A673 (cell line): ENCODE measurements around the gene HLA-B. TPM values are rescaled to one million over a fixed set of nuclear protein-coding genes. Genes with fewer than 3 reads are reported as not detected.

ENCODE experiments used
- BruUV-seq: library from RNA; stranded (reverse); fragments of 400-500 nt; replicated peaks from 2 replicates; lab custom pipeline; 2021; lab: Mats Ljungman, UMichigan
- CTCF ChIA-PET: fragments of 300-600 bp; sonication (Branson Sonifier 250); formaldehyde crosslinking; loops from one replicate; lab custom pipeline; 2022; ENCODE audit warnings: antibody characterized with exemption; lab: Charles Lee
- POLR2A ChIA-PET: fragments of 300-600 bp; sonication (Branson Sonifier 250); formaldehyde crosslinking; loops from one replicate; lab custom pipeline; 2022; ENCODE audit warnings: antibody characterized with exemption; ENCODE audit not compliant: low non-redundant PET; lab: Charles Lee
- DNase-seq: peaks from one replicate; pipeline ENCODE4 v3.0.0-alpha.2; 2015; ENCODE audit warnings: low spot score
- H3K27ac ChIP-seq: fragments of 200-600 bp; sonication (generic); 2 replicates; pipeline ENCODE4 v1.5.1; 2016; ENCODE audit warnings: mixed run types, low read depth, mild to moderate bottlenecking, mixed read lengths, antibody characterized with exemption, low read length; ENCODE audit not compliant: poor library complexity, severe bottlenecking
- H3K27me3 ChIP-seq: fragments of 200-600 bp; sonication (generic); replicated peaks from 2 replicates; pipeline ENCODE4 v1.6.1; 2017; ENCODE audit warnings: mixed run types, low read depth, mild to moderate bottlenecking, mixed read lengths, antibody characterized with exemption, low read length; ENCODE audit not compliant: insufficient read depth, poor library complexity
- H3K36me3 ChIP-seq: fragments of 200-600 bp; sonication (generic); 2 replicates; pipeline ENCODE4 v1.6.1; 2016; ENCODE audit warnings: mixed run types, mild to moderate bottlenecking, mixed read lengths, antibody characterized with exemption, low read length; ENCODE audit not compliant: insufficient read depth, poor library complexity, severe bottlenecking
- H3K4me1 ChIP-seq: fragments of 200-600 bp; sonication (generic); 2 replicates; pipeline ENCODE4 v1.6.1; 2017; ENCODE audit warnings: mixed run types, mild to moderate bottlenecking, mixed read lengths, antibody characterized with exemption, low read length; ENCODE audit not compliant: insufficient read depth, poor library complexity, severe bottlenecking
- H3K4me3 ChIP-seq: fragments of 200-600 bp; sonication (generic); 2 replicates; pipeline ENCODE4 v1.5.1; 2016; ENCODE audit warnings: low read depth, mixed run types, mild to moderate bottlenecking, mixed read lengths, low read length; ENCODE audit not compliant: poor library complexity, severe bottlenecking
- H3K9me3 ChIP-seq: fragments of 200-600 bp; sonication (generic); 2 replicates; pipeline ENCODE4 v1.6.1; 2016; ENCODE audit warnings: mixed run types, low read depth, mild to moderate bottlenecking, mixed read lengths, antibody characterized with exemption, low read length; ENCODE audit not compliant: poor library complexity, severe bottlenecking
- EZH2 ChIP-seq: fragments of 200-600 bp; sonication (generic); IDR thresholded peaks from 2 replicates; pipeline ENCODE4 v1.6.1; 2017; ENCODE audit warnings: borderline replicate concordance, low read depth, mild to moderate bottlenecking, mixed read lengths, antibody characterized with exemption, low read length; ENCODE audit not compliant: poor library complexity, severe bottlenecking
- intact Hi-C: fragments of 100-400 bp; cut with micrococcal nuclease; formaldehyde crosslinking; loops from one replicate; pipeline ENCODE4 v1.10.0; 2022; ENCODE audit not compliant: unreplicated experiment
- total RNA-seq: library from RNA; stranded (reverse); gene quantifications from 2 replicates; pipeline ENCODE4 v1.2.3, GENCODE V29; 2021
- TF ChIP-seq, protein P1 (sequence below): fragments of 300-800, 200-600 bp; sonication (generic); conservative IDR thresholded peaks from 2 replicates; pipeline ENCODE4 v1.5.1; 2017; ENCODE audit warnings: low read depth, mild to moderate bottlenecking, antibody characterized with exemption, low read length, moderate library complexity, mixed read lengths

HLA-B gene
- total RNA-seq, 1 experiment from 2014 or later, result 27.3 TPM

DNA sequence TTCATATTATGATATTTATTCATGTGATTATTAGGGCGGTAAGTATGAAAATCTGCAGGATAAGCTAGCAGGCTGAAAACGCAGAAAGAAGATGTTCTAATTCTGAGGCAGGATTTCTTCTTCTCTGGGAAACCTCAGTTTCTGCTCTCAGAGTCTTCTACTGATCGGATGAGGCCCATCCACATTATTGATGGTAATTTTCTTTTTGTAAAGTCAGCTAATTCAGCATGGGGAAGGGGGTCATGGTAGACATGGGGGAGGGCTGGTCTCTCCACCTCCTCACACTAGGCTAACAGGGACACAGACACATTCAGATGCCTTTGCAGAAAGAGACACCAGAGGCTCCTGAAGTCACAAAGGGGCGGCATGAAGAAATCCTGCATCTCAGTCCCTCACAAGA lies 24.7 kb upstream of the HLA-B start:
- intact Hi-C loops, result no loop called here
- Histone ChIP-seq H3K4me1 (no peaks in the 10 kb centered on the region), H3K4me3 (no peak overlapping the region), H3K36me3 (no peaks in the 10 kb centered on the region), H3K9me3 (no peaks in the 10 kb centered on the region), H3K27me3 (peaks cover 23% of the 10 kb centered on the region), H3K27ac (no peak overlapping the region)
- no peak for TF ChIP-seq EZH2
- TF ChIP-seq, protein P1, sequence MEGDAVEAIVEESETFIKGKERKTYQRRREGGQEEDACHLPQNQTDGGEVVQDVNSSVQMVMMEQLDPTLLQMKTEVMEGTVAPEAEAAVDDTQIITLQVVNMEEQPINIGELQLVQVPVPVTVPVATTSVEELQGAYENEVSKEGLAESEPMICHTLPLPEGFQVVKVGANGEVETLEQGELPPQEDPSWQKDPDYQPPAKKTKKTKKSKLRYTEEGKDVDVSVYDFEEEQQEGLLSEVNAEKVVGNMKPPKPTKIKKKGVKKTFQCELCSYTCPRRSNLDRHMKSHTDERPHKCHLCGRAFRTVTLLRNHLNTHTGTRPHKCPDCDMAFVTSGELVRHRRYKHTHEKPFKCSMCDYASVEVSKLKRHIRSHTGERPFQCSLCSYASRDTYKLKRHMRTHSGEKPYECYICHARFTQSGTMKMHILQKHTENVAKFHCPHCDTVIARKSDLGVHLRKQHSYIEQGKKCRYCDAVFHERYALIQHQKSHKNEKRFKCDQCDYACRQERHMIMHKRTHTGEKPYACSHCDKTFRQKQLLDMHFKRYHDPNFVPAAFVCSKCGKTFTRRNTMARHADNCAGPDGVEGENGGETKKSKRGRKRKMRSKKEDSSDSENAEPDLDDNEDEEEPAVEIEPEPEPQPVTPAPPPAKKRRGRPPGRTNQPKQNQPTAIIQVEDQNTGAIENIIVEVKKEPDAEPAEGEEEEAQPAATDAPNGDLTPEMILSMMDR, result no peak
- ChIA-PET CTCF (interaction anchor here (0.6 kb wide), 1 partner anchor 15 kb away, joined by 3 read pairs; no protein-coding TSS in a partner anchor), POLR2A (no interaction called here)
- no TSS peak for BruUV-seq
- no peak for DNase-seq

DNA sequence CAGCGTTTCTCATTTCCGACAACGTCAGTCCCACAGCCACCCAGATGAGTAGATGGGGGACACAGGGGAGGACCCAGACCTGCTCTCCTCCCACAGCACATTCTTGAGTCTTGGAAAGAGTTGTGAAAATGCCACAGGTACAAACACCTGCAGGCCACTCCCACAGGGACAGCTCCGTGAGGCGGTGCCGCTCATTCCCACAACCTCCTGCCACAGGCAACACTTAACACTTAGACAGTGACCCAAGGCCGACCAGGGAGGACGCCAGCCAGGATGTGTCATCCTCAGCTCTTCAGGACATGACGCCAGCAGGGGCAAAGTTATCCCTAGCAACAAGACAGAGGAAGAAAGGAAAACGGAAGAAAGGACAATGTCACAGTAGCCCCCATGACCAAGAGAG lies 22.9 kb upstream of the HLA-B start:
- Histone ChIP-seq H3K4me1 (no peaks in the 10 kb centered on the region), H3K36me3 (no peaks in the 10 kb centered on the region), H3K27ac (no peak overlapping the region), H3K9me3 (no peaks in the 10 kb centered on the region), H3K4me3 (no peak overlapping the region), H3K27me3 (peaks cover 34% of the 10 kb centered on the region)
- BruUV-seq, result no TSS peak
- no peak for TF ChIP-seq EZH2
- TF ChIP-seq, protein P1, result no peak
- ChIA-PET POLR2A (no interaction called here), CTCF (interaction anchor here (0.6 kb wide), 1 partner anchor 461 kb away, joined by 6 read pairs; no protein-coding TSS in a partner anchor)
- intact Hi-C loops, result no loop called here
- DNase-seq, result no peak

DNA sequence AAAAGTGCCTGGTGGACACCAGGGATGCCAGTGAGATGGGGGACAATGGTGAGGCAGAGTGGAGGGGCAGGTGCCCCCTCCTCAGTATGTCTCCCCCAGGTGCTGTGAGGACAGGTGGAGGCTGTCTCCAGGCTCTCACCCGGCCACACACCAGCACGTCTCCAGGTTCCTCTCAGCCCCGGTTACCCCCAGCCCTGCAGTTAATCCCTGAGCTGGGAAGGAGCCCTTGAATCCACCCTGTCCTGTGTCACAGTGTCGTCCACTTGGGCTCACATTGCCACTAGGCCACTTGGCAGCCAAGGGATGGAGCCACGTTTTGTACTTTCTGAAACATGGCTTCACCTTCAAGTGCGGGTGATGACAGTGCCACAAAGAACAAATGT lies 21.7 kb upstream of the HLA-B start:
- no peaks in the 10 kb centered on the region for H3K36me3 ChIP-seq
- CTCF ChIA-PET, result no interaction called here
- peaks cover 34% of the 10 kb centered on the region for H3K27me3 ChIP-seq
- H3K27ac ChIP-seq, result no peak overlapping the region
- POLR2A ChIA-PET, result no interaction called here
- TF ChIP-seq, protein P1, result no peak
- no peak for TF ChIP-seq EZH2
- DNase-seq, result no peak
- no peaks in the 10 kb centered on the region for H3K4me1 ChIP-seq
- H3K9me3 ChIP-seq, result no peaks in the 10 kb centered on the region
- H3K4me3 ChIP-seq, result no peak overlapping the region
- intact Hi-C loops, result no loop called here
- no TSS peak for BruUV-seq
